OCI-LY7 (cell line): ENCODE data around the gene CCR7. TPM values are rescaled to one million over a fixed set of nuclear protein-coding genes. Genes with fewer than 3 reads are reported as not detected.
A peak's percentile ranks its signal among the peaks of the same experiment; 100 is the strongest.

Experiments used
- BruUV-seq: library from RNA; stranded (reverse); fragments of 400-500 nt; replicated peaks from 2 replicates; lab custom pipeline; 2021; lab: Mats Ljungman, UMichigan
- CTCF ChIA-PET: fragments of 300-600 bp; sonication (Branson Sonifier 250); formaldehyde crosslinking; loops from one replicate; lab custom pipeline; 2022; ENCODE audit warnings: antibody characterized with exemption; ENCODE audit not compliant: unreplicated experiment; lab: Charles Lee
- POLR2A ChIA-PET: fragments of 300-600 bp; sonication (Branson Sonifier 250); formaldehyde crosslinking; loops from one replicate; lab custom pipeline; 2022; ENCODE audit warnings: antibody characterized with exemption; lab: Charles Lee
- DNase-seq: peaks from one replicate; pipeline ENCODE4 v3.0.0-alpha.2; 2015; ENCODE audit warnings: low spot score
- H2AFZ ChIP-seq: fragments of 200-600 bp; sonication (generic), shearing (Covaris generic); 2 replicates; pipeline ENCODE4 v1.6.1; 2014; ENCODE audit warnings: mild to moderate bottlenecking, antibody characterized with exemption, low read length, moderate library complexity
- H3K27ac ChIP-seq: fragments of 200-600 bp; sonication (generic); 2 replicates; pipeline ENCODE4 v1.5.1; 2014; ENCODE audit warnings: mixed run types, low read depth, mild to moderate bottlenecking, moderate library complexity, low read length, inconsistent platforms; ENCODE audit not compliant: poor library complexity, severe bottlenecking
- H3K36me3 ChIP-seq: fragments of 200-600 bp; sonication (generic); 2 replicates; pipeline ENCODE4 v1.6.1; 2014; ENCODE audit warnings: mild to moderate bottlenecking, antibody characterized with exemption, low read length, moderate library complexity, mixed read lengths; ENCODE audit not compliant: insufficient read depth
- H3K4me1 ChIP-seq: fragments of 200-600 bp; sonication (generic); 2 replicates; pipeline ENCODE4 v1.5.1; 2014; ENCODE audit warnings: mild to moderate bottlenecking, low read length; ENCODE audit not compliant: insufficient read depth, poor library complexity, severe bottlenecking
- H3K4me2 ChIP-seq: fragments of 200-600 bp; sonication (generic); 2 replicates; pipeline ENCODE4 v1.6.1; 2014; ENCODE audit warnings: mild to moderate bottlenecking, low read length
- H3K4me3 ChIP-seq: fragments of 200-600 bp; sonication (generic); 2 replicates; pipeline ENCODE4 v1.5.1; 2014; ENCODE audit warnings: mild to moderate bottlenecking, low read depth, low read length; ENCODE audit not compliant: poor library complexity, severe bottlenecking
- H3K79me2 ChIP-seq: fragments of 200-600 bp; sonication (generic); 2 replicates; pipeline ENCODE4 v1.6.1; 2016; ENCODE audit warnings: low read depth, mild to moderate bottlenecking, low read length, moderate library complexity, mixed read lengths; ENCODE audit not compliant: insufficient read depth
- H3K9me2 ChIP-seq: fragments of 200-600 bp; sonication (generic); 2 replicates; pipeline ENCODE4 v1.6.1; 2016; ENCODE audit warnings: mild to moderate bottlenecking, low read length, mixed read lengths; ENCODE audit not compliant: insufficient read depth
- H3K9me3 ChIP-seq: fragments of 200-600 bp; sonication (generic); 2 replicates; pipeline ENCODE4 v1.6.1; 2014; ENCODE audit warnings: mild to moderate bottlenecking, mixed run types, low read length, mixed read lengths
- H4K20me1 ChIP-seq: fragments of 200-600 bp; sonication (generic); 2 replicates; pipeline ENCODE4 v1.6.1; 2014; ENCODE audit warnings: mild to moderate bottlenecking, antibody characterized with exemption, low read length, moderate library complexity, mixed read lengths; ENCODE audit not compliant: insufficient read depth
- CTCF ChIP-seq: fragments of 200-600 bp; sonication (generic); conservative IDR thresholded peaks from 2 replicates; pipeline ENCODE4 v1.5.1; 2014; ENCODE audit warnings: mild to moderate bottlenecking, antibody characterized with exemption, low read length, moderate library complexity, mixed read lengths
- EZH2phosphoT487 ChIP-seq: fragments of 200-600 bp; sonication (generic); IDR thresholded peaks from 2 replicates; pipeline ENCODE4 v1.6.1; 2018; ENCODE audit warnings: low read depth, borderline replicate concordance, mild to moderate bottlenecking, mixed run types, antibody characterized with exemption, low read length, moderate library complexity, mixed read lengths
- intact Hi-C: fragments of 100-400 bp; cut with micrococcal nuclease; formaldehyde crosslinking; loops from one replicate; pipeline ENCODE4 v1.10.0; 2022; ENCODE audit not compliant: unreplicated experiment
- total RNA-seq, 2 experiments: library from RNA; depleted of rRNA in 1 of 2; stranded (reverse); fragments of >200 nt in 1 of 2; shearing (Covaris generic) in 1 of 2; gene quantifications; 2 replicates each; pipeline ENCODE4 v1.2.3, GENCODE V29; 2014 to 2022

The CCR7 gene
- total RNA-seq, 2 experiments from 2014 or later = 0.48 to 2.3 TPM

- Histone ChIP-seq H3K79me2 (no peaks in the 10 kb centered on the region), H3K36me3 (no peaks in the 10 kb centered on the region), H3K4me1 (peaks cover 19% of the 10 kb centered on the region), H3K4me2 (peak overlapping the region; percentile 25; the same call in 1 of the 2 replicates), H3K9me2 (no peaks in the 10 kb centered on the region), H4K20me1 (no peaks in the 10 kb centered on the region), H3K4me3 (no peak overlapping the region), H2AFZ (no peak overlapping the region), H3K9me3 (no peaks in the 10 kb centered on the region), H3K27ac (no peak overlapping the region)
- CTCF ChIA-PET = interaction anchor here (1.0 to 1.1 kb wide), 2 partner anchors 10 to 144 kb away, joined by 3 read pairs; partner anchors contain the start of gene CCR7
- no peak for DNase-seq
- BruUV-seq = no TSS peak
- no peak for TF ChIP-seq CTCF
- TF ChIP-seq EZH2phosphoT487 = no peak
- intact Hi-C loops = no loop called here
- POLR2A ChIA-PET = interaction anchor here (1.1 to 1.3 kb wide), 2 partner anchors 17 to 142 kb away, joined by 3 to 4 read pairs; no protein-coding TSS in a partner anchor
Observed at GRCh38 chr17:40554646-40555295, 10.5 kb downstream of the CCR7 start.

DNA sequence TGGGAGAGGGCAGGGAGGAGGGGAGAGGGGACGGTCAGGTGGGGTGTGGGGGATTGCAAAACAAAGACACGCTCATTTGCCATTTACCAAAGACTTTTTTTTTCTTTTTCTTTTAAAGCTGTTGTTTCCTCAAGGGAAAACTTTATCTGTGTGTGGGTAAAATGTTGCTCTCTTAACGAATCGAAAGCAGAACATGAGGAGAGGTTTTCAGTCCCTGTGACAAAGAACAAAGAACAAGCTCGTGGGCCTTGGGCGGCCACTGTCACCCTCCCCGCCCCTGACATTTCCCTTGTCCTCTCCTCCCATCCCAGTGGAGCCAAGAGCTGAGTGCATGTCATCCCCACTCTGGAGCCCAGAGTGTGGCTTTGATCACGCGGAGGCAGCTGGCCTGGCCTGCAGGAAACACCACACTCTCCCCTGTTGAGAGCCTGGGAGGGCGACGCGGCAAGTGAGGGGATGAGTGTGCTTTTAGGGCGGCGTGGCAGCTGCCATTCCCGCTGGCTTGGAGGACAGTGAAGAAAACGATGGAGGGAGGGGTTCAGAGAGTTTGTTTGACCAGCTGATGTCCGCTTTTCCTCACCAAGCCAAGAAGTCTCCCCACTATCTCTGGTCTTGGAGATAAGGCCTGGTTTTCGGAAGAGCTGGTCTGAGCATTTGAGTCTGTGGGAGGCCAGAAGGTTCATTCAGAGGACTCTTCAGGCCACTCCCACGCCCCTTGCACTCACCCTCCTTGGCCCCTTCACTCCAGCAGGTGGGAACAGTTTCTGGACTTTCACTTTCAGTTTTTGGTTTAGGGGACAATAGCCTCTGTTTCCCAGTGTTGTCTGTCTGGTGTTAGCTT, 11.4 kb downstream of the CCR7 start:
- intact Hi-C loops = no loop called here
- H3K79me2 ChIP-seq = no peaks in the 10 kb centered on the region
- H4K20me1 ChIP-seq = no peaks in the 10 kb centered on the region
- no peaks in the 10 kb centered on the region for H3K9me2 ChIP-seq
- DNase-seq = peak; percentile 29
- H3K4me1 ChIP-seq = peaks cover 22% of the 10 kb centered on the region
- BruUV-seq = no TSS peak
- peak overlapping the region; percentile 5 for H3K27ac ChIP-seq
- CTCF ChIA-PET = interaction anchor here (1.0 kb wide), 1 partner anchor 143 kb away, joined by 3 read pairs; no protein-coding TSS in a partner anchor
- H3K9me3 ChIP-seq = no peaks in the 10 kb centered on the region
- H3K4me2 ChIP-seq = peak overlapping the region; percentile 25
- POLR2A ChIA-PET = interaction anchor here (0.5 to 1.1 kb wide), 3 partner anchors 16 to 148 kb away, joined by 3 to 4 read pairs (median 3); no protein-coding TSS in a partner anchor
- TF ChIP-seq CTCF (no peak), EZH2phosphoT487 (no peak)
- no peaks in the 10 kb centered on the region for H3K36me3 ChIP-seq
- H3K4me3 ChIP-seq = no peak overlapping the region
- H2AFZ ChIP-seq = peak overlapping the region; percentile 26; the same call in 1 of the 2 replicates
